Mononuclear cell (primary cell): Measurements from ENCODE around the gene SLC25A15. TPM values are rescaled to one million over a fixed set of nuclear protein-coding genes. Genes with fewer than 3 reads are reported as not detected.

Experiments used
- H3K27me3 ChIP-seq: 2 replicates; pipeline ENCODE4 v1.6.0; 2011; ENCODE audit warnings: low read length, control low read depth; ENCODE audit not compliant: insufficient read depth
- H3K4me1 ChIP-seq: 2 replicates; pipeline ENCODE4 v1.5.1; 2011; ENCODE audit warnings: mild to moderate bottlenecking, low read length, control low read depth; ENCODE audit not compliant: insufficient read depth
- H3K4me3 ChIP-seq: 2 replicates; pipeline ENCODE4 v1.5.1; 2011; ENCODE audit warnings: mild to moderate bottlenecking, low read length, moderate library complexity
- H3K9me3 ChIP-seq: 2 replicates; pipeline ENCODE4 v1.5.1; 2011; ENCODE audit warnings: low read depth, mild to moderate bottlenecking, control low read depth, low read length
- total RNA-seq: library from RNA; depleted of rRNA; stranded (reverse); fragments of >200 nt; gene quantifications from one replicate; pipeline ENCODE4 v1.2.3, GENCODE V29; 2012

Gene SLC25A15
- 7.0 TPM for total RNA-seq

DNA sequence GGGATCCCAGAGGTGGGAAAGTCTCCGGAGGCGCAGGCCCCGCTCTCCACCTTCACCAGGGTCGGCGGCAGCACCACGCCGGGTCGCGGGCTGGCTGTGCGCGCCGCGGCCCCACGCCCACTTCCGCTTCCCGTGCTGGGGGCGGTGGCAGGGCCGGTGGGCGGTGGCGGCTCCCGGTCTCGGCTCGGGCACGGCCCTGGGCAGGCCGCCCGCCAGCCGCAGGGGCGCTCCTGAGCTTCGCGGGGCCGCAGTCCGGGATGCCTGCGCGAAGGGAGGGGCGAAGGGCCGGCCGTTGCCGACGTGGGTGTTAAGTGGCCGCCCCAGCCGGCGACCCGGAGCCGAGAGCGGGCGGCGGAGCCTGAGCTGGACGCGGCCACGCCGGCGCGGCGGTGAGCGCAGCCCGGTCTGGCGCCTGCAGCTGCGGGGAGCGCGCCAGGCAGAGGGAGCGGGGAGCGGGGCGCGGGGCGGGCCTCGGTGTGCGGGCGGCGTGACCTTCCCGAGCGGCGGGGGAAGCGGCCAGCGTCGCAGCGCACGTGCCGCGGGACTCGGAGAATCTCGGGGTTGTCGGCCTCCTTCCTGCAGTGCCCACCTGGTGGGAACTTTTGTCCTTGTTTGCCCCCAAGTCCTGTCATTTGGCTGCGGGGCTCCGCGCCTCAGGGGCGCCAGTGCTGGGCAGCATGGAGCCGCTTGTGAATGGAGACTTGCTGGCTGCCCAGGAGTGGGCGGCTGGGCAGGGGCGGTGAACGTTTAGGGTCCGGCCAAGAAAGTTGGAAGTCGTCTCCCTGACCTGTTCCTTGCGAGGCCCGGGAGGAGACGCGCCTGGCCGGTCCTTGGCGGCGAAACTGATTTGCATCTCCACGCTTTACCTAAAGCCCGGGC, at the start of gene SLC25A15:
SLC25A15 (plus strand) TSS at position 337 of the 879 bp plus-strand sequence. CDS start 3,616 bp downstream, outside the sequence.
- Histone ChIP-seq H3K4me3 (peak within 1 kb of the TSS; percentile 58), H3K4me1 (peaks cover 27% of the 10 kb centered on the region), H3K9me3 (no peaks in the 10 kb centered on the region), H3K27me3 (no peaks in the 10 kb centered on the region)

DNA sequence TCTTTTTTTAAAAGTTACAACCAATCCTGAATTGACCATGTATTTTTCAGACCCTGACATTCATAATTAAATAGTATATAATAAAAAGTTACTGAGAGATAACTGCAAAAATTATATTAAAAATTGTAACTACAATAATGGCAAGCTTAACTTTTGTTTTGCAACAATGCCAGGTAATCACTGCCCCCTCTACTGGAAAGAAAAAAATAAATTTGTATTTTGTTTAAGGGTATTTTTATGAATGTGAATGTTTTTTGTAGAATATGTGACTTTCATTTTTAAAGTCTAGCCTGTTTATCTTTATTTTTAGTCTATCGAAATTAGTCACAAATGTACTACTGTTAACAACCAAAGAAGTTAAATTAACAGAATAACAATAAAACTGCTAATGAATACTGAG, 40.1 kb upstream of the SLC25A15 start:
- Histone ChIP-seq H3K9me3 (no peaks in the 10 kb centered on the region), H3K4me1 (no peaks in the 10 kb centered on the region), H3K27me3 (no peaks in the 10 kb centered on the region), H3K4me3 (no peak overlapping the region)

DNA sequence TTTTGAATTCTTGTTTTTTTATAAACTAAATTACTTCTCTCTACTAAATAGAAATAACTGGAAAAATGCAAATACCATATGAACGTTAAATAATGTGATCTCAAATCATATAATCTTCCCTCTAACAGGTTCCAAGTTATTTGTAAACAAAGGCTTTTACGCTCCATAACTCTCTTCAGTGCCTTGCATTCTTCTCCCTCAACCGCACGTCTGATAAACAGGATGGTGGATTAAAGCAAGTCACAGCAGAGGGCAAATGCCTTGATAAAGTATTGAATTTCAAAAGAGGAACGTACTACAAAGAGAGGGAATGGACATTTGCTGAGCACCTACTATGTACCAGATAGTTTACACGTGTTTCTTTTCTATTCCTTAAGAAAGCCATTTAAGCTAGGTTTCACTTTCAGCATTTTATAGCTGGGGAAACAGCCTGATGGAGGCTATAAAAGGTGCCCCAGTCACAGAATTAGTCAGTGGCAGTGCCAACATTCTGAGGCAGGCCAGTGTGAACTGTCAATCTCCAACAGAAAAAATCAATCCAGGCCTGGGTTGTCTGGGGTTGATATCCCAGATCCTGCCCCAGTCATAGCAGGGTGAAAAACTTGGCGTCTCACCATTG, 34.2 kb upstream of the SLC25A15 start:
- Histone ChIP-seq H3K4me1 (no peaks in the 10 kb centered on the region), H3K27me3 (no peaks in the 10 kb centered on the region), H3K4me3 (no peak overlapping the region), H3K9me3 (no peaks in the 10 kb centered on the region)

- Histone ChIP-seq H3K9me3 (no peaks in the 10 kb centered on the region), H3K27me3 (no peaks in the 10 kb centered on the region), H3K4me1 (no peaks in the 10 kb centered on the region), H3K4me3 (no peak overlapping the region)
Observed at GRCh38 chr13:40756042-40756441, 33.4 kb upstream of the SLC25A15 start.

GRCh38 chr13:40758811-40759210, 30.6 kb upstream of the SLC25A15 start:
- H3K4me1 ChIP-seq: no peaks in the 10 kb centered on the region
- H3K9me3 ChIP-seq: no peaks in the 10 kb centered on the region
- H3K27me3 ChIP-seq: no peaks in the 10 kb centered on the region
- H3K4me3 ChIP-seq: no peak overlapping the region

GRCh38 chr13:40762849-40763248, 26.6 kb upstream of the SLC25A15 start:
- Histone ChIP-seq H3K9me3 (no peaks in the 10 kb centered on the region), H3K27me3 (no peaks in the 10 kb centered on the region), H3K4me3 (no peak overlapping the region), H3K4me1 (peaks cover 3% of the 10 kb centered on the region)

DNA sequence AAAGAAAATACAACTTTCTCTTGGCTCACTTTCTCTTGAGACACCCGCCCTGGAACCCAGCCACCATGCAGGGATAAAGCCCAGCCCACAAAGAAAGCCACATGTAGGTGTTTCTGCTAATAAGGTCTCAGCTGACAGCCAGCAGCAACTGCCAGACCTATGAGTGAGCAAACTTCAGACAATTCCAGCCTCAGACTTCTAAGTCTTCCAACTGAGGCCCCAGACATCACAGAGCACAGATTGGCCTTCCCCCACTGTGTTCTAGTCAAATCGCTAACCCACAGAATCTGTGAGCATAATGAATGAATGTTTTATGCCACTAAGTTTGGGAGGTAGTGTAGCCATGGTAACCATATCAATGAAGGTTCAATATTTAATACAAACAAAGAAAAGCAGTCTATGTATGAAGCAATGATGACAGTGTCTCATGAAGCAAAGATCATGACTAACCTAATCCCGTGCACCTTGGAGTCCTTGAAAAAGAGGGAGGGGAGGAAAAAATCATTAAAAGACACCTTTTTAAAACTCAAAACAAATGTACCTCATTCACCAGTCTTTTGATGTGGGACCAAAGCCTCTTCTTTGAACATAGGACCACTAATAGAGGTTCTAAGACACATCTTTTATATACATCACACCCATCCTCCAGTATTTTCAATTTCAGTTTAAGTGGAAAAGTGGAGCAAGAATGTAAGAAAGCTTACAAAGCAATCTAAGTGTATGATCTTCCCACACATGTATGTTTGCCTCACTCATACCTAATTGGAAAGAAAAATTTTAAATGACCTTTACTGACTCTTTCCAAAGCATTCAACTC, 24.6 kb upstream of the SLC25A15 start:
- H3K4me3 ChIP-seq: no peak overlapping the region
- no peaks in the 10 kb centered on the region for H3K27me3 ChIP-seq
- peaks cover 5% of the 10 kb centered on the region for H3K4me1 ChIP-seq
- no peaks in the 10 kb centered on the region for H3K9me3 ChIP-seq

DNA sequence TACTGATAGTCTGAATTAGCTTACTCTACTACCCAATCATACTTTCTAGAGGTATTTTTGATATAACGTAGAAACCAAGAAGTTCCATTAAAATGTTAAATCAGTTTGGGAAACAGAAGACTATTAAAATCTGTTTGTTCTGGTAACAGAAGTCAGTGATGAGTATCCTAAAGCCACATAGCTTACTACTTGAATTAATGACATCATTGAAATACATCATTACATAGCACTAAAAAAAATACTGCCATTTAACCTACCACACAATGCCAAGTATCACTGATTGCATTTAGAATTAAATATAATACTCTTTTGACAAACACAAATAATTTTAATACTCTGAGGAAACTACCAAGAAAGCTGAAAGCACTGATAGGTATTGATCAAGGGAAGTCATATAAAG, 23.8 kb upstream of the SLC25A15 start:
- H3K4me1 ChIP-seq: peaks cover 13% of the 10 kb centered on the region
- H3K27me3 ChIP-seq: no peaks in the 10 kb centered on the region
- no peak overlapping the region for H3K4me3 ChIP-seq
- H3K9me3 ChIP-seq: no peaks in the 10 kb centered on the region

DNA sequence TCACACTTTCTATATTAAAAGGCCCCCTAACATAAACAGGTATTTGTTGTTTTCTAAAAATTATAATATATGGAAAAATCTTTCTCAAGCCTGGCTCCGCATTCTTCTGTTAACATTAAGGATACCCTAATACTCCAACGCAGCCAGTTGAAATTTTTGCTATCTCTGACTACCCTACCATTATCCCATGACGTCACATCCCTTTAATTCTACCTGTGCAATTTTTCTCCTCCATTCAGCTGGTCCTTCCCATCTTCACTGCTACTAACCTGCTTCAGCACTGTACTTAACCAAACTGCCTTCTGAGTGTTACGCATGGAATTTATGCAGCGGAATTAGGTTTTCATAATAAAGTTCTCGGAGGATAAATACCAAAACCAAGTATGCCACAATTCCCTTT, 19.4 kb upstream of the SLC25A15 start:
- Histone ChIP-seq H3K4me1 (peaks cover 18% of the 10 kb centered on the region), H3K4me3 (peak overlapping the region; percentile 80), H3K9me3 (no peaks in the 10 kb centered on the region), H3K27me3 (no peaks in the 10 kb centered on the region)

DNA sequence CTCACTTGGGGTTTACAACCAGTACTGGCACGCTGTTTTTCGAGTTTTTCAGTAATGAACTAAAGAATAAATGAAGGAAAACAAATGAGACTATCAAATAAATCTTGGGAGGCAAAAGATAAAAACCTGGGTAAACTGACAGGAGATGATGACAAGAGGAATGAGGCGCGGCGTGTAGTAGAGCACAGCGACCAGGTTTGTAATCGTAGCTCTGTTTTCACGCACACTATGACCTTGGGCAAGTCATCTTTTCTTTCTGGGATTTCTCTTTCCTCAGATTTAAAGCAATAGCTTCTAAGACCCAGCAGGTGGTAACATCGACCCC, 18.8 kb upstream of the SLC25A15 start:
- peaks cover 18% of the 10 kb centered on the region for H3K4me1 ChIP-seq
- no peaks in the 10 kb centered on the region for H3K9me3 ChIP-seq
- H3K4me3 ChIP-seq: peak overlapping the region; percentile 80
- no peaks in the 10 kb centered on the region for H3K27me3 ChIP-seq

DNA sequence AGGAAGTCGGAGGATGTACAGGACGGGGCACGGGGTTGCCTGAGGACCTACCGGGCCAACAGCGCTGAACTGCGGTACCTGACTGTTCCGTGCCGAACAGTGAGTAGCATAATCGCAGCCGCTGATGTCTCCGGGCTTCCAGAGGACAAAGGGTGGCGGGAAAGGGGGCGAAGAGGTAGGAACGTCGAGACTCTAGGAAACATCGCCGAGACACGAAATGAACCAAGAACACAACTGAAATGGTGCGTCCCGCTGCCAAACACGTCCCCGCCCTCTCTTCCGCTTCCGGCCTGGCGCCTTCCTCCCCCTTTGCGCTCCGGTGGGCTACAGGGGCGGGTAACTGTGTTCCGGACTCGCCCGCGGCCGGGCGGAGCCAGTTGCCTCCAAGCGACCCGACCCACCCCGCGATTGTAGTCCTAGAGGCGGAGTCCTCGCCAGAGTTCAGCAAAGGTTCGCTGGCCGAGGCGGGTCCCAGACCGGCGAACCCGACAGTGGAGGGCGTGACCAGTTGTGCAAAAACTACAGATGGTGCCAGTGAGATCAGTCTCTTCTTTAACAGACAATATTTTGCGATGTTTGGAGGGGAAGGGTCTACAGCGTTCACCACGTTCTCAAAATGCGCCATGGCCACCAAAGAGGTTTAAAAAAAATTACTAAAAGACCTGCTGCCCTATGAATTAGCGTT, 18.3 kb upstream of the SLC25A15 start, which contains the start of gene MRPS31:
MRPS31 (minus strand) TSS at position 257 of the 685 bp plus-strand sequence; CDS start at position 203, 54 bp downstream.
- Histone ChIP-seq H3K4me1 (peaks cover 23% of the 10 kb centered on the region), H3K4me3 (peak within 1 kb of the TSS; percentile 80), H3K9me3 (no peaks in the 10 kb centered on the region), H3K27me3 (no peaks in the 10 kb centered on the region)

DNA sequence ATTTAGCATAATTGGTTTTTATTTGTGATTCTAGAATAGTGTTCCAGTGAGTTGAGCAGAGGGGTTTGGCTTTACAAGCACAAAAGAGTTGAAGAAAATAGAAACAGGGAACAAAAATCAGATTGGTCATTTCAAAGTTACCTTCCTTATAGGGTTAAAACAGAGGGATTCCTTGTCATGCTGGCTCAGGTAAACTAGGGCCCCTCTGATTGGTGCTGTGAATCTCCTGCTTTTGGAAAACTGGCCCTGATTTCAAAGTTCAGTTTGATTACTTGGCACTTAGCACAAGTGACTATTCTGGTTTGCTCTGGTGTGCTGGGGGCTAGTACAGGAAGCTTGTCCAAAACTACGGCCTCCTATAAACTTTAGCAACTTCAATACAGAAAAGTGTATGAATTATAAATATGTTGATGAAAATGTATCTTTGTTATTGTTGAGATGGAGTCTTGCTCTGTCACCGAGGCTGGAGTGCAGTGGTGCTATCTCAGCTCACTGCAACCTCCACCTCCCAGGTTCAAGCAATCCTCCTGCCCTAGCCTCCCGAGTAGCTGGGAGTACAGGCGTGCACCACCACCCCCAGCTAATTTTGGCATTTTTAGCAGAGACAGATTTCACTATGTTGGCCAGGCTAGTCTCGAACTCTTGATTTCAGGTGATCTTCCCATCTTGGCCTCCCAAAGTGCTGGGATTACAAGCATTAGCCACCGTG, 16.5 kb upstream of the SLC25A15 start:
- peaks cover 41% of the 10 kb centered on the region for H3K4me1 ChIP-seq
- no peaks in the 10 kb centered on the region for H3K9me3 ChIP-seq
- H3K4me3 ChIP-seq: no peak overlapping the region
- no peaks in the 10 kb centered on the region for H3K27me3 ChIP-seq

DNA sequence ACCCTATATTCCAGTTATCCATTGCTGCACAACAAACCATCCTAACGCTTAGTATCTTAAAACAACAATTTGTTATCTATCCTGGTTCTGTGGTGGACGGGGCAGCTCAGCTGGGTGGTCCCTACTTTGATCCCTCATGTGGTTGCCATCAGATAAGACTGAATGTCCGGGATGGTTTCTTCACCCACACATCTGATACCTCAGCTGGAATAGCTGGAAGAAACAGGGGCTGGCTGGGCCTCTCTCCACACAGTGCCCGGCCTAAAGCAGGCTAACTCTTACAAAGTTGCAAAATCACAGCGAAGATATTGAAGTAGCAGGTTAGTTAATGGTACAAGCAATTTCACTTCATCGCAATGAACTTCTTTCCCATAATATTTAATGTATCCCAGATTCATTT, 14.7 kb upstream of the SLC25A15 start:
- H3K9me3 ChIP-seq: no peaks in the 10 kb centered on the region
- no peaks in the 10 kb centered on the region for H3K27me3 ChIP-seq
- H3K4me3 ChIP-seq: no peak overlapping the region
- peaks cover 42% of the 10 kb centered on the region for H3K4me1 ChIP-seq

DNA sequence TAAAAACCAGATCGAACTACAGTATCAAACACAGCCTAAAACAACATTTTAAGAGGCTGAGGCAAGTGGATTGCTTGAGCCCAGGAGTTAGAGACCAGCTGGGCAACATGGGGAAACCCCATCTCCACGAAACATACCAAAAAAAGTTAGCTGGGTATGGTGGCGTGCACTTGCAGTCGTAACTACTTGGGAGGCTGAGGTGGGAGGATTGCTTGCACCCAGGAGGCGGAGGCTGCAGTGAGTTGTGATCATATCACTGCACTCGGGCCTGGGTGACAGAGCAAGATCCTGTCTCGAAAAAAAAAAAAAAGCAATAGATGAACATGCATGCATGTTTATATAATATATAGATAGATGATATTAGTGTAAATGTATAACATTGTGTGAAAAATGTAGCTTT, 13.2 kb upstream of the SLC25A15 start:
- Histone ChIP-seq H3K9me3 (no peaks in the 10 kb centered on the region), H3K4me1 (peaks cover 40% of the 10 kb centered on the region), H3K4me3 (no peak overlapping the region), H3K27me3 (no peaks in the 10 kb centered on the region)
